Measurements from ENCODE around the gene QRFP. TPM values are rescaled to one million over a fixed set of nuclear protein-coding genes. Genes with fewer than 3 reads are reported as not detected.

QRFP gene
- total RNA-seq, 1 experiment from 2014 or later: not detected

DNA sequence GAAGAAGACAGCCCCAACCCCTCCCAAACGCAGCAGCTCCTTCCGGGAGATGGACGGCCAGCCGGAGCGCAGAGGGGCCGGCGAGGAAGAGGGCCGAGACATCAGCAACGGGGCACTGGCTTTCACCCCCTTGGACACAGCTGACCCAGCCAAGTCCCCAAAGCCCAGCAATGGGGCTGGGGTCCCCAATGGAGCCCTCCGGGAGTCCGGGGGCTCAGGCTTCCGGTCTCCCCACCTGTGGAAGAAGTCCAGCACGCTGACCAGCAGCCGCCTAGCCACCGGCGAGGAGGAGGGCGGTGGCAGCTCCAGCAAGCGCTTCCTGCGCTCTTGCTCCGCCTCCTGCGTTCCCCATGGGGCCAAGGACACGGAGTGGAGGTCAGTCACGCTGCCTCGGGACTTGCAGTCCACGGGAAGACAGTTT is 12.5 kb downstream of the QRFP start:
- H4K8ac ChIP-seq (replicated peaks; ENCODE audit: insufficient read length, low read depth, low read length): no peak overlapping the region
- no peaks in the 10 kb centered on the region for H3K79me1 ChIP-seq (ENCODE audit: insufficient read depth, low read depth, low read length, poor library complexity, severe bottlenecking)
- no peaks in the 10 kb centered on the region for H3K4me1 ChIP-seq (ENCODE audit: insufficient read depth, low read length)
- H3T11ph ChIP-seq (ENCODE audit: low read length): no peak overlapping the region
- no peak overlapping the region for H2BK15ac ChIP-seq (ENCODE audit: low read depth, low read length)
- Mint-ChIP-seq H3K27me3 (ENCODE audit: low read depth) (no peaks in the 10 kb centered on the region), H3K36me3 (ENCODE audit: insufficient read depth in 1 of 3, low read depth in 3 of 3) (peaks cover 45 to 88% (median 84%) of the 10 kb centered on the region in 3 experiments), H3K9me3 (no peaks in the 10 kb centered on the region), H3K4me1 (peaks cover 3 to 5% of the 10 kb centered on the region in 2 experiments; a peak in 3 of 4 replicates), H3K27ac (peak overlapping the region in 2 of 3 experiments; percentile 55 to 87; a peak in 3 of 7 replicates), H3K4me3 (no peak overlapping the region)
- H3K27me3 ChIP-seq (ENCODE audit: insufficient read depth, low read length): no peaks in the 10 kb centered on the region
- DNase-seq: no peak
- TF ChIP-seq, protein P1, sequence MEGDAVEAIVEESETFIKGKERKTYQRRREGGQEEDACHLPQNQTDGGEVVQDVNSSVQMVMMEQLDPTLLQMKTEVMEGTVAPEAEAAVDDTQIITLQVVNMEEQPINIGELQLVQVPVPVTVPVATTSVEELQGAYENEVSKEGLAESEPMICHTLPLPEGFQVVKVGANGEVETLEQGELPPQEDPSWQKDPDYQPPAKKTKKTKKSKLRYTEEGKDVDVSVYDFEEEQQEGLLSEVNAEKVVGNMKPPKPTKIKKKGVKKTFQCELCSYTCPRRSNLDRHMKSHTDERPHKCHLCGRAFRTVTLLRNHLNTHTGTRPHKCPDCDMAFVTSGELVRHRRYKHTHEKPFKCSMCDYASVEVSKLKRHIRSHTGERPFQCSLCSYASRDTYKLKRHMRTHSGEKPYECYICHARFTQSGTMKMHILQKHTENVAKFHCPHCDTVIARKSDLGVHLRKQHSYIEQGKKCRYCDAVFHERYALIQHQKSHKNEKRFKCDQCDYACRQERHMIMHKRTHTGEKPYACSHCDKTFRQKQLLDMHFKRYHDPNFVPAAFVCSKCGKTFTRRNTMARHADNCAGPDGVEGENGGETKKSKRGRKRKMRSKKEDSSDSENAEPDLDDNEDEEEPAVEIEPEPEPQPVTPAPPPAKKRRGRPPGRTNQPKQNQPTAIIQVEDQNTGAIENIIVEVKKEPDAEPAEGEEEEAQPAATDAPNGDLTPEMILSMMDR (conservative IDR thresholded peaks at IDR 0.05): no peak
- no peak overlapping the region for H4K91ac ChIP-seq (ENCODE audit: insufficient read length, low read depth, low read length)
- H3K27ac ChIP-seq (ENCODE audit: insufficient read length, low read depth, low read length): no peak overlapping the region
- peaks cover 2% of the 10 kb centered on the region for H4K20me1 ChIP-seq (ENCODE audit: control insufficient read depth, insufficient read depth, insufficient read length)
- H3K14ac ChIP-seq (ENCODE audit: insufficient read depth, low read length): no peak overlapping the region
- H3K4me2 ChIP-seq (ENCODE audit: insufficient read depth, insufficient read length, low read length): no peak overlapping the region
- no CpG with 5 or more reads among the region's 25 CpGs for WGBS (ENCODE audit: extremely low coverage, insufficient read length, low lambda C conversion rate)
- no peak overlapping the region for H2BK20ac ChIP-seq (ENCODE audit: low read depth, low read length, poor library complexity, severe bottlenecking)
- no peak overlapping the region for H3K56ac ChIP-seq (ENCODE audit: insufficient read length, low read depth, low read length)
- no peak overlapping the region for H3K4ac ChIP-seq (ENCODE audit: low read depth, low read length)
- no peak overlapping the region for H2AFZ ChIP-seq (ENCODE audit: low read length)
- H3K9ac ChIP-seq (ENCODE audit: extremely low read depth, insufficient read length, low read length): no peak overlapping the region
- no peaks in the 10 kb centered on the region for H3K9me3 ChIP-seq (ENCODE audit: control insufficient read depth, low read depth, low read length)
- no peak overlapping the region for H2BK5ac ChIP-seq (ENCODE audit: insufficient read length, low read length)
- no peaks in the 10 kb centered on the region for H3K23me2 ChIP-seq (ENCODE audit: insufficient read length, low read depth, low read length, poor library complexity, severe bottlenecking)
- no peak overlapping the region for H3K23ac ChIP-seq (ENCODE audit: insufficient read length, low read depth, low read length)
- no peak overlapping the region for H2BK120ac ChIP-seq (ENCODE audit: low read depth, low read length, poor library complexity, severe bottlenecking)
- no peaks in the 10 kb centered on the region for H3K79me2 ChIP-seq (ENCODE audit: insufficient read depth, low read length)
- H3K18ac ChIP-seq (ENCODE audit: insufficient read length, low read depth, low read length): no peak overlapping the region
- no peak overlapping the region for H2BK12ac ChIP-seq (ENCODE audit: insufficient read length, low read depth, low read length)
- H4K5ac ChIP-seq (ENCODE audit: insufficient read length, low read depth, low read length): no peak overlapping the region
- no peak overlapping the region for H2AK5ac ChIP-seq (ENCODE audit: insufficient read length, low read length)
